ENCODE data around the gene MORN5. TPM values are rescaled to one million over a fixed set of nuclear protein-coding genes. Genes with fewer than 3 reads are reported as not detected.

MORN5 gene
- total and polyA plus RNA-seq, 10 donors = 1.4 TPM; not detected in 9

DNA sequence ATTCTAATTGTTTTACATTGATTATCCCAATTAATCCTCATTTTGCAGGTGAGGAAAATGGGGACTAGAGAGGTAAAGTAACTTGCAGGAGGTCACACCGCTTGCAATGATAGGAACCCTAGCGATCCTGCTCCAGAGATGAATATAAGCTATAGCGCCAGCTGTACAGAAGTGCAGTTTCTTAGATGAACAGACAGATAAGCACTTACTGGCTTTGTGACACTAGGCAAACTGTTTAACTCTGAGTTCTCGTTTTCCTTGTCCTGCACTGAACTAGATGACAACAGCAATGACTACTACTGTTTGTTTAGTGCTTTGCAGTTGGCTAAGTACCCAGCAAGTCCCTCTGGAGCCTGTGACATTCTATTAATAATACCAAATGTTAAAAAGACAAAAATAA lies 57.9 kb downstream of the MORN5 start:
- H3K27me3 ChIP-seq (replicated peaks in 1 of 7) = peaks cover 0 to 100% (median 86%) of the 10 kb centered on the region in 7 donors
- 19 to 42% (median 28%) methylated on average over 4 of the region's 4 CpGs for WGBS, 5 donors
- no peaks in the 10 kb centered on the region for H3K36me3 ChIP-seq
- H3K4me3 ChIP-seq = no peak overlapping the region
- H3K9me3 ChIP-seq = no peaks in the 10 kb centered on the region
- intact Hi-C loops (cut with DNase I; ENCODE audit: low total_unique reads) = no loop called here
- no peak overlapping the region for H3K27ac ChIP-seq
- DNase-seq = no peak
- TF ChIP-seq POLR2A (IDR thresholded peaks at IDR 0.05) (no peak), POLR2AphosphoS5 (IDR thresholded peaks at IDR 0.05) (no peak)
- TF ChIP-seq, protein P1, sequence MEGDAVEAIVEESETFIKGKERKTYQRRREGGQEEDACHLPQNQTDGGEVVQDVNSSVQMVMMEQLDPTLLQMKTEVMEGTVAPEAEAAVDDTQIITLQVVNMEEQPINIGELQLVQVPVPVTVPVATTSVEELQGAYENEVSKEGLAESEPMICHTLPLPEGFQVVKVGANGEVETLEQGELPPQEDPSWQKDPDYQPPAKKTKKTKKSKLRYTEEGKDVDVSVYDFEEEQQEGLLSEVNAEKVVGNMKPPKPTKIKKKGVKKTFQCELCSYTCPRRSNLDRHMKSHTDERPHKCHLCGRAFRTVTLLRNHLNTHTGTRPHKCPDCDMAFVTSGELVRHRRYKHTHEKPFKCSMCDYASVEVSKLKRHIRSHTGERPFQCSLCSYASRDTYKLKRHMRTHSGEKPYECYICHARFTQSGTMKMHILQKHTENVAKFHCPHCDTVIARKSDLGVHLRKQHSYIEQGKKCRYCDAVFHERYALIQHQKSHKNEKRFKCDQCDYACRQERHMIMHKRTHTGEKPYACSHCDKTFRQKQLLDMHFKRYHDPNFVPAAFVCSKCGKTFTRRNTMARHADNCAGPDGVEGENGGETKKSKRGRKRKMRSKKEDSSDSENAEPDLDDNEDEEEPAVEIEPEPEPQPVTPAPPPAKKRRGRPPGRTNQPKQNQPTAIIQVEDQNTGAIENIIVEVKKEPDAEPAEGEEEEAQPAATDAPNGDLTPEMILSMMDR (IDR thresholded peaks at IDR 0.05 in 8 of 11, conservative IDR thresholded peaks at IDR 0.05 in 3 of 11) = no peak
- peaks cover 12 to 48% (median 35%) of the 10 kb centered on the region in 6 donors for H3K4me1 ChIP-seq

DNA sequence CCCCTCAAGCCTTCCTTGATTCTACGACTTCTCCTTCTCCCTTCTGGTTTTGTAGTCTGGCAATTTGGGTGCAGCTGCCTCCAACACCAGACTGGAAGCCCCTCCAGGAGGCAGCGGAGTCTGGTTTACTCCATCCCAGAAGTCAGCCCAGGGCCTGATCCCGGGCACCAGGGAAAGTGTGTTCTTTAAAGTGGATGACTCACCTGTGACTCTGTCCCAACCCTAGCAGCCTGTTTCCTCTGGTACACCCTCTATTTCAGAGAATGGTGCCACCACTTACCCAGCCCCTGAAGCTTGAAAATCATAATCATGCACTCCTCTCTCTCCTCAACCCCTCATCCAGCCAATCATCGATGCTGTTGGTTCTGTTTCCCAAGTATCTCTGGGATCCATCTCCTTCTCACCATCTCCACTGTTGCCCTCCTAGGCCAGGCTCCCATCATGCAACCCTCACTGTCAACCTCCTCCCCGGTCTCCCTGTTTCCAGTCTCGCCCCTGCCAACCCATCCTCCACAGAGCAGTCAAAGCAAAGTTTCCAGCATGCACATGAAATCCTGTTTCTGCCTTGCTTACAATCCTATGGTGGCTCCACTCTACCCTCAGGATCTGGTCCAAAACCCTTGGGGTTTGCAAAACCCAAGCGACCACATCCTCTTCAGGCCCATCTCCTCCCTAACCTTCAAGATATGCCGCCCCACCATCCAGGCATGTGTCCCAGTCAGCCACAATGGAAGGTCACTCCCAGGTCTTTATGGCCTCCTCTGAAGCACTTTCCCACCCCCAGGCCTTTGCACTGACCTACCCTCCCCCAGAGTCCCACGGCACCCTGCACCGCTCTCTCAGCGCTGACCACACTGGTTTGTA lies 58.6 kb downstream of the MORN5 start:
- H3K36me3 ChIP-seq = no peaks in the 10 kb centered on the region
- H3K27ac ChIP-seq = no peak overlapping the region
- intact Hi-C loops (cut with DNase I; ENCODE audit: low total_unique reads) = no loop called here
- H3K4me1 ChIP-seq = peaks cover 12 to 44% (median 32%) of the 10 kb centered on the region in 6 donors
- H3K9me3 ChIP-seq = no peaks in the 10 kb centered on the region
- WGBS, 5 donors = 35 to 45% (median 39%) methylated on average over 11 of the region's 11 CpGs
- DNase-seq = no peak
- TF ChIP-seq POLR2A (IDR thresholded peaks at IDR 0.05) = no peak
- TF ChIP-seq, protein P1 (IDR thresholded peaks at IDR 0.05 in 8 of 11, conservative IDR thresholded peaks at IDR 0.05 in 3 of 11) = no peak
- TF ChIP-seq POLR2AphosphoS5 (IDR thresholded peaks at IDR 0.05) = no peak
- H3K27me3 ChIP-seq (replicated peaks in 1 of 7) = peaks cover 0 to 100% (median 79%) of the 10 kb centered on the region in 7 donors
- peak overlapping the region in 2 of 8 donors; percentile 29 to 61 for H3K4me3 ChIP-seq

DNA sequence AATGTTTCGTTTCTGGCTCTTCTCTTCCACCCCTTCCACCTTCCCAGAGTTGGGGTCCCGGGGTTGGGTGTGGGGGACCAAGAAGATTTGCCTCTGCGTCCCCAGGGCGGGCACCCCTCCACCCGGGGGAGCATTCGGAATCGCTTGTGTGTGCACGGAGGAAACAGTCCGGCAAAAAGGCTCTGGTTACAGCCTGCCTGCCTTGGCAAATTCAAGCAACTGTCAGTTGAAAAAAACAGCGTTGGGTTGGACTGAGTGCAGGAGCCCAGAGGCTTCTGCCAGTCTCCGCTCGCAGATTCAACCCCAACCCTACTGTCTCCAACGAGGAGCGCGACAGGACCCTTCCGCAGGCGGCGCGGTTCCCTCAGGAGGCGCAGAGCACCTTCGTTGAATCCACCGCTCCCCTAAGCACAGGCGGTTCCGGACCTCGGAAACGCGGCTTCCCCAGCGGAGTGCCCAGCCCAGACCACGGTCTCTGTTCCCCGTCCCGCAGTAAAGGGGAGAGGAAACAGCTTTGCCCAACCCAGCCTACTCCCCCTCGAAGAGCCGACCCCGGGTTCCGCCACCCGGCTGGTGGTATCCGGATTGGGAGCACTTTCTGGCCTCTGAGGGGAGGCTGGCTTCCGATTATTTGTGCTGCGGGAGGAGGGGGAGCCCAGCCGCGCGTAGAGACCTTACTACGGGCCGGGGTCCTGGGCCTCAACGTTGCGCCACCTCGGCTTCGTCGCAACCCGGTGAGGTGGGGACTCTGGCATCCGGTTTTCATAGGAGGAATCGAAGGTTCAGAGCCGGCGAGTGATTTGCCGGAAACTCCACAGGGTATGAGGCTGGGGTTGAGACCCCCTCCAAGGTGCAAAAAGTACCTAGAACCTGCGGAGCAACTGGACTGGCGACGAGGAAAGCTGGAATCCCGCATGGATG lies 59.5 kb downstream of the MORN5 start:
- Histone ChIP-seq H3K4me3 (peak overlapping the region in 6 of 8 donors; percentile 12 to 61 (median 22)), H3K27me3 (replicated peaks in 1 of 7) (peaks cover 0 to 100% (median 70%) of the 10 kb centered on the region in 7 donors)

More for the DNA sequence above, 59.5 kb downstream of the MORN5 start:
- intact Hi-C loops (cut with DNase I; ENCODE audit: low total_unique reads) = no loop called here
- DNase-seq = no peak
- WGBS, 5 donors = 2 to 5% (median 3%) methylated on average over 42 to 59 of the region's 59 CpGs
- peak in 1 of 3 donors; percentile 34 for TF ChIP-seq POLR2AphosphoS5 (IDR thresholded peaks at IDR 0.05)
- TF ChIP-seq, protein P1 (IDR thresholded peaks at IDR 0.05 in 8 of 11, conservative IDR thresholded peaks at IDR 0.05 in 3 of 11) = no peak
- Histone ChIP-seq H3K27ac (no peak overlapping the region), H3K36me3 (no peaks in the 10 kb centered on the region), H3K9me3 (no peaks in the 10 kb centered on the region), H3K4me1 (peaks cover 12 to 36% (median 24%) of the 10 kb centered on the region in 6 donors)

Measured in spleen (tissue), 11 donors.